ENCODE results near the gene SMLR1. TPM values are rescaled to one million over a fixed set of nuclear protein-coding genes. Genes with fewer than 3 reads are reported as not detected.

The SMLR1 gene
- total and polyA plus RNA-seq, 2 experiments from 2014 or later = not detected

DNA sequence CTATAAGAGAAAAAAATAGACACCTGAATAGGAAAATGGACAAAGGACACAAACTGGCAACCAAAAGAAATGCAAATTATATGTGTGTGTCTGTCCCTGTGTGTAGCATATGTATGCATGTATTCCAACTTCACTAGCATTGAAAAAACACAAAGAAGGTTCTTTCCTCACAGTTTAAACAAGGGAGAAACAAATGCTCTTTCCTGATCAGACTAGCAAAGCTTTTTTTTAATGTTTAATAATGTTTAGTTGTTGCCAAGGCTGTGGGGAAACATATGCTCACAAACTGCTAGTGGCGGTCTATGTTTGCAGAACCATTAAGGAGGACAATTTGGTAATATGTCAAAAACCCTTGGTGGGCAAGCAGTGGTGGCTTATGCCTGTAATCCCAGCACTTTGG is 22.4 kb downstream of the SMLR1 start (continued):
- TF ChIP-seq, protein P1, sequence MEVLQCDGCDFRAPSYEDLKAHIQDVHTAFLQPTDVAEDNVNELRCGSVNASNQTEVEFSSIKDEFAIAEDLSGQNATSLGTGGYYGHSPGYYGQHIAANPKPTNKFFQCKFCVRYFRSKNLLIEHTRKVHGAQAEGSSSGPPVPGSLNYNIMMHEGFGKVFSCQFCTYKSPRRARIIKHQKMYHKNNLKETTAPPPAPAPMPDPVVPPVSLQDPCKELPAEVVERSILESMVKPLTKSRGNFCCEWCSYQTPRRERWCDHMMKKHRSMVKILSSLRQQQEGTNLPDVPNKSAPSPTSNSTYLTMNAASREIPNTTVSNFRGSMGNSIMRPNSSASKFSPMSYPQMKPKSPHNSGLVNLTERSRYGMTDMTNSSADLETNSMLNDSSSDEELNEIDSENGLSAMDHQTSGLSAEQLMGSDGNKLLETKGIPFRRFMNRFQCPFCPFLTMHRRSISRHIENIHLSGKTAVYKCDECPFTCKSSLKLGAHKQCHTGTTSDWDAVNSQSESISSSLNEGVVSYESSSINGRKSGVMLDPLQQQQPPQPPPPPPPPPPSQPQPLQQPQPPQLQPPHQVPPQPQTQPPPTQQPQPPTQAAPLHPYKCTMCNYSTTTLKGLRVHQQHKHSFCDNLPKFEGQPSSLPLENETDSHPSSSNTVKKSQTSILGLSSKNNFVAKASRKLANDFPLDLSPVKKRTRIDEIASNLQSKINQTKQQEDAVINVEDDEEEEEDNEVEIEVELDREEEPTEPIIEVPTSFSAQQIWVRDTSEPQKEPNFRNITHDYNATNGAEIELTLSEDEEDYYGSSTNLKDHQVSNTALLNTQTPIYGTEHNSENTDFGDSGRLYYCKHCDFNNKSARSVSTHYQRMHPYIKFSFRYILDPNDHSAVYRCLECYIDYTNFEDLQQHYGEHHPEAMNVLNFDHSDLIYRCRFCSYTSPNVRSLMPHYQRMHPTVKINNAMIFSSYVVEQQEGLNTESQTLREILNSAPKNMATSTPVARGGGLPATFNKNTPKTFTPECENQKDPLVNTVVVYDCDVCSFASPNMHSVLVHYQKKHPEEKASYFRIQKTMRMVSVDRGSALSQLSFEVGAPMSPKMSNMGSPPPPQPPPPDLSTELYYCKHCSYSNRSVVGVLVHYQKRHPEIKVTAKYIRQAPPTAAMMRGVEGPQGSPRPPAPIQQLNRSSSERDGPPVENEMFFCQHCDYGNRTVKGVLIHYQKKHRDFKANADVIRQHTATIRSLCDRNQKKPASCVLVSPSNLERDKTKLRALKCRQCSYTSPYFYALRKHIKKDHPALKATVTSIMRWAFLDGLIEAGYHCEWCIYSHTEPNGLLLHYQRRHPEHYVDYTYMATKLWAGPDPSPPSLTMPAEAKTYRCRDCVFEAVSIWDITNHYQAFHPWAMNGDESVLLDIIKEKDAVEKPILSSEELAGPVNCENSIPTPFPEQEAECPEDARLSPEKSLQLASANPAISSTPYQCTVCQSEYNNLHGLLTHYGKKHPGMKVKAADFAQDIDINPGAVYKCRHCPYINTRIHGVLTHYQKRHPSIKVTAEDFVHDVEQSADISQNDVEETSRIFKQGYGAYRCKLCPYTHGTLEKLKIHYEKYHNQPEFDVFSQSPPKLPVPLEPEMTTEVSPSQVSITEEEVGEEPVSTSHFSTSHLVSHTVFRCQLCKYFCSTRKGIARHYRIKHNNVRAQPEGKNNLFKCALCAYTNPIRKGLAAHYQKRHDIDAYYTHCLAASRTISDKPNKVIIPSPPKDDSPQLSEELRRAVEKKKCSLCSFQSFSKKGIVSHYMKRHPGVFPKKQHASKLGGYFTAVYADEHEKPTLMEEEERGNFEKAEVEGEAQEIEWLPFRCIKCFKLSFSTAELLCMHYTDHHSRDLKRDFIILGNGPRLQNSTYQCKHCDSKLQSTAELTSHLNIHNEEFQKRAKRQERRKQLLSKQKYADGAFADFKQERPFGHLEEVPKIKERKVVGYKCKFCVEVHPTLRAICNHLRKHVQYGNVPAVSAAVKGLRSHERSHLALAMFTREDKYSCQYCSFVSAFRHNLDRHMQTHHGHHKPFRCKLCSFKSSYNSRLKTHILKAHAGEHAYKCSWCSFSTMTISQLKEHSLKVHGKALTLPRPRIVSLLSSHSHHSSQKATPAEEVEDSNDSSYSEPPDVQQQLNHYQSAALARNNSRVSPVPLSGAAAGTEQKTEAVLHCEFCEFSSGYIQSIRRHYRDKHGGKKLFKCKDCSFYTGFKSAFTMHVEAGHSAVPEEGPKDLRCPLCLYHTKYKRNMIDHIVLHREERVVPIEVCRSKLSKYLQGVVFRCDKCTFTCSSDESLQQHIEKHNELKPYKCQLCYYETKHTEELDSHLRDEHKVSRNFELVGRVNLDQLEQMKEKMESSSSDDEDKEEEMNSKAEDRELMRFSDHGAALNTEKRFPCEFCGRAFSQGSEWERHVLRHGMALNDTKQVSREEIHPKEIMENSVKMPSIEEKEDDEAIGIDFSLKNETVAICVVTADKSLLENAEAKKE (CRISPR knock-in tag; IDR thresholded peaks at IDR 0.05) = no peak
- TF ChIP-seq STAT1 (IDR thresholded peaks at IDR 0.05; ENCODE audit: unreplicated experiment) = no peak
- no peak for TF ChIP-seq EZH2 (IDR thresholded peaks at IDR 0.05; ENCODE audit: low read depth, unreplicated experiment)
- TF ChIP-seq JUNB (IDR thresholded peaks at IDR 0.05; ENCODE audit: unreplicated experiment) = no peak
- TF ChIP-seq EZH2phosphoT487 (IDR thresholded peaks at IDR 0.05; ENCODE audit: unreplicated experiment) = no peak
- TF ChIP-seq, protein P2, sequence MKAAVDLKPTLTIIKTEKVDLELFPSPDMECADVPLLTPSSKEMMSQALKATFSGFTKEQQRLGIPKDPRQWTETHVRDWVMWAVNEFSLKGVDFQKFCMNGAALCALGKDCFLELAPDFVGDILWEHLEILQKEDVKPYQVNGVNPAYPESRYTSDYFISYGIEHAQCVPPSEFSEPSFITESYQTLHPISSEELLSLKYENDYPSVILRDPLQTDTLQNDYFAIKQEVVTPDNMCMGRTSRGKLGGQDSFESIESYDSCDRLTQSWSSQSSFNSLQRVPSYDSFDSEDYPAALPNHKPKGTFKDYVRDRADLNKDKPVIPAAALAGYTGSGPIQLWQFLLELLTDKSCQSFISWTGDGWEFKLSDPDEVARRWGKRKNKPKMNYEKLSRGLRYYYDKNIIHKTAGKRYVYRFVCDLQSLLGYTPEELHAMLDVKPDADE (IDR thresholded peaks at IDR 0.05) = no peak
- no peak for TF ChIP-seq CREB1 (CRISPR knock-in tag; IDR thresholded peaks at IDR 0.05; ENCODE audit: low read depth)
- TF ChIP-seq, protein P3, sequence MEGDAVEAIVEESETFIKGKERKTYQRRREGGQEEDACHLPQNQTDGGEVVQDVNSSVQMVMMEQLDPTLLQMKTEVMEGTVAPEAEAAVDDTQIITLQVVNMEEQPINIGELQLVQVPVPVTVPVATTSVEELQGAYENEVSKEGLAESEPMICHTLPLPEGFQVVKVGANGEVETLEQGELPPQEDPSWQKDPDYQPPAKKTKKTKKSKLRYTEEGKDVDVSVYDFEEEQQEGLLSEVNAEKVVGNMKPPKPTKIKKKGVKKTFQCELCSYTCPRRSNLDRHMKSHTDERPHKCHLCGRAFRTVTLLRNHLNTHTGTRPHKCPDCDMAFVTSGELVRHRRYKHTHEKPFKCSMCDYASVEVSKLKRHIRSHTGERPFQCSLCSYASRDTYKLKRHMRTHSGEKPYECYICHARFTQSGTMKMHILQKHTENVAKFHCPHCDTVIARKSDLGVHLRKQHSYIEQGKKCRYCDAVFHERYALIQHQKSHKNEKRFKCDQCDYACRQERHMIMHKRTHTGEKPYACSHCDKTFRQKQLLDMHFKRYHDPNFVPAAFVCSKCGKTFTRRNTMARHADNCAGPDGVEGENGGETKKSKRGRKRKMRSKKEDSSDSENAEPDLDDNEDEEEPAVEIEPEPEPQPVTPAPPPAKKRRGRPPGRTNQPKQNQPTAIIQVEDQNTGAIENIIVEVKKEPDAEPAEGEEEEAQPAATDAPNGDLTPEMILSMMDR (conservative IDR thresholded peaks at IDR 0.05; ENCODE audit: low read depth in 2 of 2) = no peak
- no peak for TF ChIP-seq NANOG (IDR thresholded peaks at IDR 0.05; ENCODE audit: borderline replicate concordance)
- TF ChIP-seq POLR2AphosphoS5 (IDR thresholded peaks at IDR 0.05; ENCODE audit: low read depth) = no peak
